Left ventricle myocardium inferior (tissue), 1 donor: ENCODE data around the gene ENKUR. TPM values are rescaled to one million over a fixed set of nuclear protein-coding genes. Genes with fewer than 3 reads are reported as not detected.

ENCODE experiments used
- DNase-seq: peaks from one replicate; pipeline ENCODE4 v3.0.0-alpha.2; 2020
- H3K27ac ChIP-seq: fragments of 200-600 bp; replicated peaks from 2 replicates; pipeline ENCODE4 v1.8.0; 2021
- H3K27me3 ChIP-seq: fragments of 200-600 bp; 2 replicates; pipeline ENCODE4 v1.8.0; 2021; ENCODE audit warnings: low read depth
- H3K36me3 ChIP-seq: fragments of 200-600 bp; 2 replicates; pipeline ENCODE4 v1.8.0; 2021
- H3K4me1 ChIP-seq: fragments of 200-600 bp; 2 replicates; pipeline ENCODE4 v1.8.0; 2021
- H3K4me3 ChIP-seq: fragments of 200-600 bp; 2 replicates; pipeline ENCODE4 v1.8.0; 2021; ENCODE audit warnings: mild to moderate bottlenecking, moderate library complexity
- H3K9me3 ChIP-seq: fragments of 200-600 bp; replicated peaks from 2 replicates; pipeline ENCODE4 v1.8.0; 2021
- intact Hi-C: fragments of 100-400 bp; cut with micrococcal nuclease; formaldehyde crosslinking; loops from one replicate; pipeline ENCODE4 v1.11.0; 2022
- total RNA-seq: library from RNA; stranded (reverse); fragmentation: NEBNext Ultra II Directional; extraction: Animal tissue kit (Norgen Biotek cat#: 25700); gene quantifications from one replicate; pipeline ENCODE4 v1.2.1, GENCODE V29; 2021
- TF ChIP-seq, protein P1 (sequence below): fragments of 200-600 bp; IDR thresholded peaks from 2 replicates; pipeline ENCODE4 v1.8.0; 2021; ENCODE audit warnings: antibody characterized with exemption, mild to moderate bottlenecking, borderline replicate concordance
- donor health status: DM: no; HTN: yes; CAD: no; lungs with severe emphysema.

ENKUR gene
- total RNA-seq, 1 donor from 2014 or later: not detected

DNA sequence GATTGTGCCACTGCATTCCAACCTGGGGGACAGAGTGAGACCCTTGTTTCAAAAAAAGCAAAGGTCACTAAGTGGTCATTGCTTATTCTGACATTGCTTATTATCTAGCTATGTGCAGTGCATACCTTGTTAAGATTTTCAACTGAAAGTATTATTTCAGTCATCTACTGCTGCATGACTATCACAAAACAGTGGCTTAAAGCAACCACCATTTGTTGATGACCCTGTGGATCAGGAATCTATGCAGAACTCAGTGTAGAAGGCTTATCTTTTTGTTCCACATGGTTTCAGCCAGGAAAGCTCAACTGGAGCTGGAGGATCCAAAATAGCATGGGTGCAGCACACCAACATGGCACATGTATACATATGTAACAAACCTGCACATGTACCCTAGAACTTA, 23.6 kb upstream of the ENKUR start:
- peaks cover 2% of the 10 kb centered on the region for H3K27me3 ChIP-seq
- no peak overlapping the region for H3K4me3 ChIP-seq
- H3K27ac ChIP-seq: no peak overlapping the region
- TF ChIP-seq, protein P1, sequence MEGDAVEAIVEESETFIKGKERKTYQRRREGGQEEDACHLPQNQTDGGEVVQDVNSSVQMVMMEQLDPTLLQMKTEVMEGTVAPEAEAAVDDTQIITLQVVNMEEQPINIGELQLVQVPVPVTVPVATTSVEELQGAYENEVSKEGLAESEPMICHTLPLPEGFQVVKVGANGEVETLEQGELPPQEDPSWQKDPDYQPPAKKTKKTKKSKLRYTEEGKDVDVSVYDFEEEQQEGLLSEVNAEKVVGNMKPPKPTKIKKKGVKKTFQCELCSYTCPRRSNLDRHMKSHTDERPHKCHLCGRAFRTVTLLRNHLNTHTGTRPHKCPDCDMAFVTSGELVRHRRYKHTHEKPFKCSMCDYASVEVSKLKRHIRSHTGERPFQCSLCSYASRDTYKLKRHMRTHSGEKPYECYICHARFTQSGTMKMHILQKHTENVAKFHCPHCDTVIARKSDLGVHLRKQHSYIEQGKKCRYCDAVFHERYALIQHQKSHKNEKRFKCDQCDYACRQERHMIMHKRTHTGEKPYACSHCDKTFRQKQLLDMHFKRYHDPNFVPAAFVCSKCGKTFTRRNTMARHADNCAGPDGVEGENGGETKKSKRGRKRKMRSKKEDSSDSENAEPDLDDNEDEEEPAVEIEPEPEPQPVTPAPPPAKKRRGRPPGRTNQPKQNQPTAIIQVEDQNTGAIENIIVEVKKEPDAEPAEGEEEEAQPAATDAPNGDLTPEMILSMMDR: no peak
- H3K36me3 ChIP-seq: no peaks in the 10 kb centered on the region
- H3K9me3 ChIP-seq: no peaks in the 10 kb centered on the region
- H3K4me1 ChIP-seq: no peaks in the 10 kb centered on the region
- intact Hi-C loops: no loop called here
- no peak for DNase-seq

DNA sequence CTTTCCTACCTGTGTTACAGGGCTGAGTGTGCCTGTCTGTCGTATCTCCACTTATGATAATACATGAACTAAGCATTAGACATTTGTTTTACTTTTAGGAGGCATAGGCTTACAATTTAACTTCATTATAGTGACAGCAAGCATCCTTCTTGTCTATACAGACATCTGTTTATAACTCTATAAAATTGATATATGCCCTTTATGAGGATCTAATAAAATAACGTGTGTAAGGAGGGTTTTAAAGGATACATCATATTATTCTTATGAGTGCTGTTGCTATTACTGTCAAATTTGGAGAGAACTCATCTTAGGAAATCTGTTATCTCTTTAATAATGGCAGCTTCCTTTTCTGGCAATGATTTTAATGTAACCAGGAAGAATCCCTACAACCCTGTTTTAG, 22.4 kb upstream of the ENKUR start:
- intact Hi-C loops: no loop called here
- no peak overlapping the region for H3K27ac ChIP-seq
- no peak for DNase-seq
- no peaks in the 10 kb centered on the region for H3K27me3 ChIP-seq
- no peaks in the 10 kb centered on the region for H3K4me1 ChIP-seq
- no peaks in the 10 kb centered on the region for H3K36me3 ChIP-seq
- H3K9me3 ChIP-seq: no peaks in the 10 kb centered on the region
- TF ChIP-seq, protein P1: no peak
- no peak overlapping the region for H3K4me3 ChIP-seq

GRCh38 chr10:25036381-25036780, 20.4 kb upstream of the ENKUR start:
- no peaks in the 10 kb centered on the region for H3K9me3 ChIP-seq
- no peak for DNase-seq
- H3K4me3 ChIP-seq: no peak overlapping the region
- no peaks in the 10 kb centered on the region for H3K27me3 ChIP-seq
- no peaks in the 10 kb centered on the region for H3K4me1 ChIP-seq
- intact Hi-C loops: no loop called here
- TF ChIP-seq, protein P1: no peak
- H3K36me3 ChIP-seq: no peaks in the 10 kb centered on the region
- no peak overlapping the region for H3K27ac ChIP-seq

DNA sequence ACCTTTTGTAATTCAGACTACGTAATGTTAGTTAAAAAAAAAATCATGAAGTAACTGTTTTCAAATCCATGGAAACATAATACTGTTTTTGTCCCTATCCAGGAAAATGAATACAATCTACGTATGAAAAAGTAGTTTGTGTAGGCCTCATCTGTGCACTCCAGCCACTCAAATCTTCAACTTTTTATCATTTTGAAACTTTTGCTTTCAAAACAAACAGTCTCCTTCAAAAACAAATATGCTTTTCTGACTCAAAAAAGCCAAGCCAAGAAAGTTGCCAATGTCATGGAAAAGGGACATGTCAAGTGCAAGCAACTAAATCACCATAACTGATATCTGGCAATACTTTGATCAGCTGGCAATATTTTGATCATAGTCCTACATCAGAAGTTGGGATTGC, 13.6 kb upstream of the ENKUR start:
- Histone ChIP-seq H3K4me1 (no peaks in the 10 kb centered on the region), H3K36me3 (no peaks in the 10 kb centered on the region), H3K4me3 (no peak overlapping the region), H3K9me3 (peaks cover 8% of the 10 kb centered on the region), H3K27me3 (no peaks in the 10 kb centered on the region), H3K27ac (no peak overlapping the region)
- intact Hi-C loops: loop anchor here (5.0 kb wide), 1 partner anchor 43 kb away; no protein-coding TSS in a partner anchor
- no peak for DNase-seq
- TF ChIP-seq, protein P1: no peak

DNA sequence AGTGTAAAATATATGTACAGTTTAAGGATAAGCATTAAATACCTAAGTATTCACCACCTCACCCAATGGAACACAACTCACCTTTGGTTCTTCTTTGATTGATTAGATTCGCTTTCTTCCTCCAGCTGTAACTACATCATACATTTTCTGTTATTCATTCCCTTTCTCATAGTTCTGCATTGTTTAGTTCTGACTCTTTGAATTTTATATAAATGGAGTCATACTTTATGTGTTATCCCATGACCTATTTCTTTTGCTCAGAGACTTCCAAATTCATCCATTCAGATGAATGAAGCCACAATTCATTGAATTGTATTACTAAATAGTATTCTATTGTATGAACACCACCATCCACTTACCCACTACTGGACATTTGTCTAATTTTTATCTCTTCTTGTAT, 12.8 kb upstream of the ENKUR start:
- Histone ChIP-seq H3K4me3 (no peak overlapping the region), H3K4me1 (peaks cover 6% of the 10 kb centered on the region), H3K27ac (no peak overlapping the region), H3K27me3 (no peaks in the 10 kb centered on the region), H3K36me3 (no peaks in the 10 kb centered on the region), H3K9me3 (peaks cover 8% of the 10 kb centered on the region)
- TF ChIP-seq, protein P1: no peak
- intact Hi-C loops: loop anchor here (5.0 kb wide), 1 partner anchor 44 kb away; no protein-coding TSS in a partner anchor
- DNase-seq: no peak
